HepG2 (cell line): ENCODE data around the gene DZANK1. TPM values are rescaled to one million over a fixed set of nuclear protein-coding genes. Genes with fewer than 3 reads are reported as not detected.

Source experiments
- ATAC-seq: fragments of 200-7000 bp; cut with Tn5 transposase; 3 replicates; pipeline ENCODE4 v1.9.1; 2020; ENCODE audit warnings: mild to moderate bottlenecking, moderate library complexity
- BruUV-seq: library from RNA; stranded (reverse); fragments of 400-500 nt; replicated peaks from 2 replicates; lab custom pipeline; 2021; lab: Mats Ljungman, UMichigan
- CTCF ChIA-PET: fragments of 300-600 bp; formaldehyde crosslinking; extraction: SDS; loops from one replicate; lab custom pipeline; 2021; ENCODE audit warnings: low total read pairs, inconsistent platforms, low intra/inter-chr PET ratio; lab: Yijun Ruan, JAX
- POLR2A ChIA-PET: fragments of 350-600 bp; sonication (Branson Sonifier 250); formaldehyde crosslinking; loops from one replicate; lab custom pipeline; 2020; ENCODE audit warnings: antibody characterized with exemption, inconsistent platforms; lab: Yijun Ruan, JAX
- DNase-seq: peaks from one replicate; pipeline ENCODE4 v3.0.0-alpha.2; 2015; ENCODE audit warnings: low spot score
- FAIRE-seq: peaks from 3 replicates; lab custom pipeline; 2011; peaks lifted over from hg19 to GRCh38; lab: Jason Lieb, UNC
- H2AFZ ChIP-seq: one replicate; pipeline ENCODE4 v1.6.1; 2011; ENCODE audit warnings: low read length, inconsistent platforms
- H3K27ac ChIP-seq: fragments of 300-600 bp; 3 replicates; pipeline ENCODE4 v1.8.0; 2011; ENCODE audit warnings: mixed run types, mild to moderate bottlenecking, mixed read lengths, low read length, inconsistent platforms; ENCODE audit not compliant: insufficient read depth; ENCODE audit errors: extremely low read length
- H3K27me3 ChIP-seq, 2 experiments: fragments of 200-600 bp in 1 of 2; 2 replicates in 1 of 2; 3 replicates in 1 of 2; pipeline versions ENCODE4 v1.6.0 to v1.8.0; 2011; ENCODE audit warnings: low read length in 2 of 2, mild to moderate bottlenecking in 2 of 2, moderate library complexity in 2 of 2, inconsistent platforms in 1 of 2; ENCODE audit not compliant: insufficient read depth in 2 of 2, control insufficient read depth in 1 of 2
- H3K36me3 ChIP-seq, 2 experiments: fragments of 200-600 bp in 1 of 2; replicated peaks in 1 of 2; 2 replicates in 1 of 2; 3 replicates in 1 of 2; pipeline versions ENCODE4 v1.5.1 to v1.8.0; 2011; ENCODE audit warnings: low read length in 2 of 2, inconsistent platforms in 1 of 2; ENCODE audit not compliant: insufficient read depth in 2 of 2, control insufficient read depth in 1 of 2
- H3K4me1 ChIP-seq: 2 replicates; pipeline ENCODE4 v1.5.1; 2012; ENCODE audit warnings: low read length, inconsistent platforms; ENCODE audit not compliant: insufficient read depth
- H3K4me2 ChIP-seq: 2 replicates; pipeline ENCODE4 v1.6.0; 2011; ENCODE audit warnings: low read depth, low read length, inconsistent platforms
- H3K4me3 ChIP-seq, 3 experiments: fragments of 200-600 bp in 1 of 3; sonication (generic), shearing (Covaris generic) in 1 of 3; replicated peaks in 1 of 3; 2 replicates each; pipeline ENCODE4 v1.5.1; 2011 to 2016; ENCODE audit warnings: low read length in 3 of 3, inconsistent platforms in 2 of 3, low read depth in 2 of 3, mild to moderate bottlenecking in 2 of 3, control low read depth in 1 of 3, mixed read lengths in 1 of 3; ENCODE audit not compliant: insufficient read depth in 1 of 3
- H3K79me2 ChIP-seq: one replicate; pipeline ENCODE4 v1.6.1; 2011; ENCODE audit warnings: low read length, inconsistent platforms; ENCODE audit not compliant: insufficient read depth
- H3K9ac ChIP-seq: 2 replicates; pipeline ENCODE4 v1.6.0; 2011; ENCODE audit warnings: mild to moderate bottlenecking, low read depth, low read length, inconsistent platforms; ENCODE audit not compliant: insufficient read depth
- H3K9me3 ChIP-seq: 2 replicates; pipeline ENCODE4 v1.5.1; 2012; ENCODE audit warnings: mild to moderate bottlenecking, low read length
- H4K20me1 ChIP-seq: 2 replicates; pipeline ENCODE4 v1.6.0; 2011; ENCODE audit warnings: inconsistent platforms, mild to moderate bottlenecking, low read length, moderate library complexity; ENCODE audit not compliant: insufficient read depth
- BRD4 ChIP-seq: sonication (generic); formaldehyde crosslinking; IDR thresholded peaks from 2 replicates; pipeline ENCODE4 v1.4.0; 2020; ENCODE audit warnings: missing genetic modification reagents
- GZF1 ChIP-seq: sonication (generic); formaldehyde crosslinking; IDR thresholded peaks from 2 replicates; pipeline ENCODE4 v1.5.1; 2020; ENCODE audit warnings: mild to moderate bottlenecking, missing genetic modification reagents
- HOXA7 ChIP-seq: sonication (generic); formaldehyde crosslinking; IDR thresholded peaks from 2 replicates; pipeline ENCODE4 v1.8.1; 2022; ENCODE audit warnings: mild to moderate bottlenecking, missing genetic modification reagents, moderate library complexity
- ISX ChIP-seq: sonication (generic); formaldehyde crosslinking; conservative IDR thresholded peaks from 2 replicates; pipeline ENCODE4 v1.5.0; 2020; ENCODE audit warnings: missing genetic modification reagents
- MBNL3 ChIP-seq: fragments of 250-450 bp; sonication (Bioruptor Pico); conservative IDR thresholded peaks from 2 replicates; pipeline ENCODE4 v1.8.0; 2022; ENCODE audit warnings: mild to moderate bottlenecking, inconsistent platforms
- NFATC3 ChIP-seq: sonication (generic); formaldehyde crosslinking; IDR thresholded peaks from 2 replicates; pipeline ENCODE4 v1.5.1; 2020; ENCODE audit warnings: mild to moderate bottlenecking, missing genetic modification reagents
- NONO ChIP-seq, 2 experiments: fragments of 450-650 bp in 1 of 2; sonication (generic) in 1 of 2; formaldehyde crosslinking in 1 of 2; IDR thresholded peaks in 1 of 2; conservative IDR thresholded peaks in 1 of 2; 2 replicates each; pipeline versions ENCODE4 v1.6.1 to v1.8.0; 2017 to 2022; ENCODE audit warnings: mild to moderate bottlenecking in 1 of 2, missing genetic modification reagents in 1 of 2, moderate library complexity in 1 of 2
- PHB2 ChIP-seq: fragments of 450-650 bp; IDR thresholded peaks from 2 replicates; pipeline ENCODE4 v1.6.1; 2018; ENCODE audit not compliant: partially characterized antibody
- SRF ChIP-seq: IDR thresholded peaks from 2 replicates; pipeline ENCODE4 v1.6.1; 2011; ENCODE audit warnings: mild to moderate bottlenecking, low read depth, low read length, moderate library complexity
- YY1 ChIP-seq: IDR thresholded peaks from 2 replicates; pipeline ENCODE4 v1.6.1; 2011; ENCODE audit warnings: low read length, low read depth, moderate library complexity, mild to moderate bottlenecking; ENCODE audit not compliant: insufficient read depth, insufficient replicate concordance
- ZC3H4 ChIP-seq: sonication (generic); formaldehyde crosslinking; IDR thresholded peaks from 2 replicates; pipeline ENCODE4 v1.4.0; 2020; ENCODE audit warnings: missing genetic modification reagents, borderline replicate concordance
- ZNF724P ChIP-seq: sonication (generic); formaldehyde crosslinking; IDR thresholded peaks from 2 replicates; pipeline ENCODE4 v1.8.0; 2022; ENCODE audit warnings: missing genetic modification reagents, borderline replicate concordance
- ZNF768 ChIP-seq: sonication (generic); formaldehyde crosslinking; IDR thresholded peaks from 2 replicates; pipeline ENCODE4 v1.4.0; 2020; ENCODE audit warnings: missing genetic modification reagents
- ZNF776 ChIP-seq: sonication (generic); formaldehyde crosslinking; IDR thresholded peaks from 2 replicates; pipeline ENCODE4 v1.4.0; 2020; ENCODE audit warnings: mild to moderate bottlenecking, missing genetic modification reagents
- ZNF788 ChIP-seq: sonication (generic); formaldehyde crosslinking; IDR thresholded peaks from 2 replicates; pipeline ENCODE4 v1.5.0; 2020; ENCODE audit warnings: mild to moderate bottlenecking, missing genetic modification reagents, borderline replicate concordance
- ZNF790 ChIP-seq: sonication (generic); formaldehyde crosslinking; IDR thresholded peaks from 2 replicates; pipeline ENCODE4 v1.8.0; 2022; ENCODE audit warnings: missing genetic modification reagents, mild to moderate bottlenecking, borderline replicate concordance
- ZSCAN30 ChIP-seq: sonication (generic); formaldehyde crosslinking; IDR thresholded peaks from 2 replicates; pipeline ENCODE4 v1.5.0; 2020; ENCODE audit warnings: mild to moderate bottlenecking, missing genetic modification reagents
- WGBS: methylation state at CpG from one replicate; pipeline ENCODE4 v1.1.6; 2017; ENCODE audit warnings: low lambda C conversion rate; 5-methylcytosine and 5-hydroxymethylcytosine counted together
- in situ Hi-C: cut with HindIII; loops from 2 replicates; pipeline ENCODE4 v1.10.0; 2017; ENCODE audit warnings: low pct_unique_long_range_greater_than_20kb; ENCODE audit not compliant: extremely low pct_ligation_motif_present
- intact Hi-C: fragments of 100-400 bp; cut with micrococcal nuclease; formaldehyde crosslinking; loops from one replicate; pipeline ENCODE4 v1.10.0; 2022; ENCODE audit not compliant: unreplicated experiment
- polyA plus RNA-seq, 8 experiments: library from polyadenylated mRNA; depleted of rRNA in 3 of 8; stranded (reverse) in 7 of 8; unstranded in 1 of 8; fragments of >200 nt; fragmentation: Illumina TruSeq in 4 of 8; extraction: Trizol in 4 of 8; gene quantifications; 2 replicates each; pipeline versions ENCODE4 v1.2.1 to v1.2.3, GENCODE V29; 2011 to 2016; ENCODE audit warnings: low read depth in 4 of 8, missing spikeins in 1 of 8, mixed read lengths in 1 of 8; ENCODE audit not compliant: insufficient read depth in 1 of 8
- total RNA-seq, 5 experiments: library from RNA; depleted of rRNA; stranded (reverse); fragments of >200 nt; fragmentation: Illumina TruSeq; extraction: Trizol; gene quantifications; 2 replicates each; pipeline ENCODE4 v1.2.3, GENCODE V29; 2016; ENCODE audit warnings: low read depth in 1 of 5
- TF ChIP-seq, protein P1 (sequence below): sonication (generic); formaldehyde crosslinking; IDR thresholded peaks from 2 replicates; pipeline ENCODE4 v1.5.0; 2020; ENCODE audit warnings: mild to moderate bottlenecking, missing genetic modification reagents, borderline replicate concordance
- TF ChIP-seq, protein P2 (sequence below): sonication (generic); formaldehyde crosslinking; IDR thresholded peaks from 2 replicates; pipeline ENCODE4 v1.4.0; 2020; ENCODE audit warnings: missing genetic modification reagents, mild to moderate bottlenecking, borderline replicate concordance
- TF ChIP-seq, protein P3 (sequence below): sonication (generic); formaldehyde crosslinking; IDR thresholded peaks from 2 replicates; pipeline ENCODE4 v1.8.0; 2022; ENCODE audit warnings: mild to moderate bottlenecking, missing genetic modification reagents, moderate library complexity

The DZANK1 gene
- total and polyA plus RNA-seq, 2 of the 13 experiments (the other 11 are each of a cell fraction or from before 2014, with no cell fraction given), result 1.6 to 3.2 TPM

DNA sequence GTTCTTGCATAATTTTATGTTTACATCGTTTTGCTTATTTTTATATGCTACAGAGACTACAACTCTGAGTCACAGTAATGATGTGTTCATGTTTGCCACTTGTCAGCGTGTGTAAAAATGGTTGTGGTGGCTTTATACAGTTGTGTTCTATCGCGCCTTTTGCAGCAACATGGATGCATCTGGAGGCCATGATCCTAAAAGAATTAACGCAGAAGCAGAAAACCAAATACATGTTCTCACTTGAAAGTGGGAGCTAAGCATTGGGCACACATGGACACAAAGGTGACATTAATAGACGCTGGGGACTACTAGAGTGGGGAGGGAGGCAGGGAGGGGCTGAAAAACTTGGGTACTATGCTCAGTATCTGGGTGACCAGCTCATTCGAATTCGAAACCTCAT is 39.9 kb upstream of the DZANK1 start:
- Histone ChIP-seq H3K4me1 (peaks cover 46% of the 10 kb centered on the region), H3K9me3 (no peaks in the 10 kb centered on the region), H3K4me3 (peak overlapping the region; percentile 76 to 88 (median 87)), H3K27me3 (no peaks in the 10 kb centered on the region; a peak in 1 of 5 replicates), H3K4me2 (peak overlapping the region; percentile 96), H3K9ac (peak overlapping the region; percentile 95), H2AFZ (peak overlapping the region; percentile 33), H4K20me1 (no peaks in the 10 kb centered on the region), H3K27ac (peak overlapping the region; percentile 95), H3K79me2 (peaks cover 17% of the 10 kb centered on the region), H3K36me3 (peaks cover 3 to 16% of the 10 kb centered on the region in 2 experiments)
- POLR2A ChIA-PET, result interaction anchor here (0.7 to 4.8 kb wide), 36 partner anchors 9 to 937 kb away, joined by 3 to 215 read pairs (median 5); partner anchors contain the start of genes DSTN, DTD1, DZANK1 and KAT14
- in situ Hi-C loops, result no loop called here
- no peak for ATAC-seq
- DNase-seq, result no peak
- peak; percentile 21 for FAIRE-seq
- intact Hi-C loops, result loop anchor here (1.0 to 5.0 kb wide), 7 partner anchors 9 to 218 kb away; partner anchors contain the start of genes DZANK1, POLR3F, RBBP9 and SMIM26
- BruUV-seq, result no TSS peak
- WGBS, result 39% methylated on average over 8 of the region's 8 CpGs
- CTCF ChIA-PET, result no interaction called here
- TF ChIP-seq ISX (no peak), PHB2 (no peak), ZNF788 (CRISPR knock-in tag) (no peak), NFATC3 (CRISPR knock-in tag) (no peak), ZC3H4 (peak; percentile 82; the same call in 1 of the 2 replicates), ZNF776 (CRISPR knock-in tag) (no peak), NONO (IDR thresholded peaks at IDR 0.05) (no peak), NONO (CRISPR knock-in tag; conservative IDR thresholded peaks at IDR 0.05) (0 out of 2 replicates have a peak, but pooled peaks have one; percentile 36), ZNF724P (CRISPR knock-in tag) (no peak), YY1 (peak; percentile 35), BRD4 (no peak), GZF1 (CRISPR knock-in tag) (no peak), ZSCAN30 (CRISPR knock-in tag) (no peak), ZNF790 (peak; percentile 17; the same call in 1 of the 2 replicates), MBNL3 (CRISPR knock-in tag) (no peak), HOXA7 (peak; percentile 69; the same call in 1 of the 2 replicates), ZNF768 (CRISPR knock-in tag) (no peak), SRF (no peak)
- TF ChIP-seq, protein P1, sequence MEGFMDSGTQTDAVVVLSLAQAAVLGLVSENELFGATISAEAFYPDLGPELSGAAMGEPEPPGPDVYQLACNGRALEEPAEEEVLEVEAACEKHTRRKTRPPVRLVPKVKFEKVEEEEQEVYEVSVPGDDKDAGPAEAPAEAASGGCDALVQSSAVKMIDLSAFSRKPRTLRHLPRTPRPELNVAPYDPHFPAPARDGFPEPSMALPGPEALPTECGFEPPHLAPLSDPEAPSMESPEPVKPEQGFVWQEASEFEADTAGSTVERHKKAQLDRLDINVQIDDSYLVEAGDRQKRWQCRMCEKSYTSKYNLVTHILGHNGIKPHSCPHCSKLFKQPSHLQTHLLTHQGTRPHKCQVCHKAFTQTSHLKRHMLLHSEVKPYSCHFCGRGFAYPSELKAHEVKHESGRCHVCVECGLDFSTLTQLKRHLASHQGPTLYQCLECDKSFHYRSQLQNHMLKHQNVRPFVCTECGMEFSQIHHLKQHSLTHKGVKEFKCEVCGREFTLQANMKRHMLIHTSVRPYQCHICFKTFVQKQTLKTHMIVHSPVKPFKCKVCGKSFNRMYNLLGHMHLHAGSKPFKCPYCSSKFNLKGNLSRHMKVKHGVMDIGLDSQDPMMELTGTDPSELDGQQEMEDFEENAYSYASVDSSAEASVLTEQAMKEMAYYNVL (CRISPR knock-in tag), result no peak
- TF ChIP-seq, protein P2, sequence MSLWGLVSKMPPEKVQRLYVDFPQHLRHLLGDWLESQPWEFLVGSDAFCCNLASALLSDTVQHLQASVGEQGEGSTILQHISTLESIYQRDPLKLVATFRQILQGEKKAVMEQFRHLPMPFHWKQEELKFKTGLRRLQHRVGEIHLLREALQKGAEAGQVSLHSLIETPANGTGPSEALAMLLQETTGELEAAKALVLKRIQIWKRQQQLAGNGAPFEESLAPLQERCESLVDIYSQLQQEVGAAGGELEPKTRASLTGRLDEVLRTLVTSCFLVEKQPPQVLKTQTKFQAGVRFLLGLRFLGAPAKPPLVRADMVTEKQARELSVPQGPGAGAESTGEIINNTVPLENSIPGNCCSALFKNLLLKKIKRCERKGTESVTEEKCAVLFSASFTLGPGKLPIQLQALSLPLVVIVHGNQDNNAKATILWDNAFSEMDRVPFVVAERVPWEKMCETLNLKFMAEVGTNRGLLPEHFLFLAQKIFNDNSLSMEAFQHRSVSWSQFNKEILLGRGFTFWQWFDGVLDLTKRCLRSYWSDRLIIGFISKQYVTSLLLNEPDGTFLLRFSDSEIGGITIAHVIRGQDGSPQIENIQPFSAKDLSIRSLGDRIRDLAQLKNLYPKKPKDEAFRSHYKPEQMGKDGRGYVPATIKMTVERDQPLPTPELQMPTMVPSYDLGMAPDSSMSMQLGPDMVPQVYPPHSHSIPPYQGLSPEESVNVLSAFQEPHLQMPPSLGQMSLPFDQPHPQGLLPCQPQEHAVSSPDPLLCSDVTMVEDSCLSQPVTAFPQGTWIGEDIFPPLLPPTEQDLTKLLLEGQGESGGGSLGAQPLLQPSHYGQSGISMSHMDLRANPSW, result no peak
- TF ChIP-seq, protein P3, sequence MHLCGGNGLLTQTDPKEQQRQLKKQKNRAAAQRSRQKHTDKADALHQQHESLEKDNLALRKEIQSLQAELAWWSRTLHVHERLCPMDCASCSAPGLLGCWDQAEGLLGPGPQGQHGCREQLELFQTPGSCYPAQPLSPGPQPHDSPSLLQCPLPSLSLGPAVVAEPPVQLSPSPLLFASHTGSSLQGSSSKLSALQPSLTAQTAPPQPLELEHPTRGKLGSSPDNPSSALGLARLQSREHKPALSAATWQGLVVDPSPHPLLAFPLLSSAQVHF, result no peak
